HG02981 (cell line): Measurements from ENCODE around the gene DAZAP2.

Source experiments
- ATAC-seq: cut with Tn5 transposase; IDR thresholded peaks from one replicate; pipeline ENCODE4 v1.9.1; 2021; ENCODE audit warnings: mild to moderate bottlenecking, moderate library complexity; ENCODE audit not compliant: unreplicated experiment

DAZAP2 gene, protein sequence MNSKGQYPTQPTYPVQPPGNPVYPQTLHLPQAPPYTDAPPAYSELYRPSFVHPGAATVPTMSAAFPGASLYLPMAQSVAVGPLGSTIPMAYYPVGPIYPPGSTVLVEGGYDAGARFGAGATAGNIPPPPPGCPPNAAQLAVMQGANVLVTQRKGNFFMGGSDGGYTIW

DNA sequence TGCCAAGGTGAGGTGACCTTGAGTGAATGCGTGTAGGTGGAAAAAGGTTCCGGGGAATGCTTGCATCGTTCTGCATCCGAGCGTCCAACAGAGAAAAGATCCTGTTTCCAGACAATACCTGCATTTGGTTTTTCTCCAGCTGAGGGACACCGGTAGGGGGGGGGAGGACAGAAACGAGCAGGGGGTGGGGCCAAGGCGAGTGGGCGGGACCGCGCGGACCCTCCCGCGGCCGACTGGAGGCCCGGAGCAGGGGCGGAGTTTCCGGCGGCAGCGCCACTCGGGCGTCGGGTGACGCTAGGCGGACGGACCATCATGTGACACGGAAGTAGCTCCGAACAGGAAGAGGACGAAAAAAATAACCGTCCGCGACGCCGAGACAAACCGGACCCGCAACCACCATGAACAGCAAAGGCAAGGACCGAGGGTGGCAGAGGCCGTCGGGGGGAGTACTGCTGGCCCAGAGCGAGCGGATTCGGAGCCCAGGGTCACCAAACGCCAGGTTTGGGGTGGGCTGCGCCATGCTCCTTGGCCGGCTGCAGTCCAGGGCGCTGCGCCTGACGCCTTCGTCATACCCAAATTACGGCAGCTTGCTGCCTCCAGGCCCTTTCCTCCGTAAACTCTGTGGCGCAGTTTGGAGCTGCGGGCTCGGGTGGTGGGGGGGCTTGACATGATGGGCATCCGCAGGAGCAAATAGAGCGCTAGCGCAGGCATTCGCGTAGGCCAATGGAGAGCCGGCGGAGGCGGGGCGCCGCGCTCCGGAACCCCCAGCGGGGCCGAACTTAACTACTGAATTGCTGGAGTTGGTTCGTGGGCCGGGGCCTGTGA, at the start of gene DAZAP2:
Gene DAZAP2, plus strand, starts transcription at position 317 of the 825 bp plus-strand sequence. Its CDS starts 82 bp downstream, at position 399.
- ATAC-seq = peak; percentile 87

DNA sequence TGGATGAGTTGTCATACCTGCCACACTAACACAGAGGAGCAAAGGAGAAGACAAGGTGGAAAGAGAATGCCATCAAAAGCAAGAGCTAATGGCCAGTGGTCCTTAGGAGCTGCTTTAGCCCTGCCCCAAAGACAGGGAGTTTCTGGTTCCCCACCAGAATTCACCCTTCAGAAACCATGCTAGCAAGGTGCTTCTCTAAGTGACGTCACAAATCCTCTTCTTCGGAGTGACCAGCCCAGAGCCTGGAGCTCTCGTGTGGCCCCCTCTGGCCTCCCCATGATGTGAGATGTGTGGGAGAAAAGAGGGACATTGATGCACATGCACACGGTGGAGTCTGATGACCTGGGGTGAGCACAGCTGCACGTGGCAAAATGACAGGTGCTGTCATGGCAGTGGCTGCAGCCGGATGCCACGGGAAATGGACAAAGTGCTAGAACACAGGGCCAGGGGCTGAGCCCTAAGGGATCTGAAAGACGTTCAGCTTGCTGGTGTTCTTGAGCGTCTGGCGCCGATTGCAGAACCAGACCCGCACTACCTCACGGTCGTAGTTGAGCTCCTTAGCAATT, 48.8 kb upstream of the DAZAP2 start:
- ATAC-seq = no peak

DNA sequence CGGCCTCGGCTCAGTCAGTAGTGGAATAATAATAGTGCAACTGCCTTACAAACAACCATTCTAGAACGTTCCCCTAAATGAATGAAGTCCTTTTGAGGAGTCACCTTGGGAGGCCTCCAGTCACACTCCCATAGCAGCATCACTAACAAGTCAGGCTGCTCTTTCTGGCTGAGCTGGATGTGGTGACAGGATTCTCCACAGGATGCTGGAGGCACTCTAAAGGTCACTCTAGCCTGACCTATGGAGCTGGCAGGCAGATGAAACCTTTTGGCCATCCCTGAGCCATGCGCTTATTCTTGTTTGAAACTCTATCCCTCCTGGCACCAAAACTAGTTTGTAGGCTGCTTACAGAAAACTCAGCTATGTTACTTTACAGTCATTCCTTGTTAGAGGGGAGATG, 47.8 kb upstream of the DAZAP2 start:
- no peak for ATAC-seq

DNA sequence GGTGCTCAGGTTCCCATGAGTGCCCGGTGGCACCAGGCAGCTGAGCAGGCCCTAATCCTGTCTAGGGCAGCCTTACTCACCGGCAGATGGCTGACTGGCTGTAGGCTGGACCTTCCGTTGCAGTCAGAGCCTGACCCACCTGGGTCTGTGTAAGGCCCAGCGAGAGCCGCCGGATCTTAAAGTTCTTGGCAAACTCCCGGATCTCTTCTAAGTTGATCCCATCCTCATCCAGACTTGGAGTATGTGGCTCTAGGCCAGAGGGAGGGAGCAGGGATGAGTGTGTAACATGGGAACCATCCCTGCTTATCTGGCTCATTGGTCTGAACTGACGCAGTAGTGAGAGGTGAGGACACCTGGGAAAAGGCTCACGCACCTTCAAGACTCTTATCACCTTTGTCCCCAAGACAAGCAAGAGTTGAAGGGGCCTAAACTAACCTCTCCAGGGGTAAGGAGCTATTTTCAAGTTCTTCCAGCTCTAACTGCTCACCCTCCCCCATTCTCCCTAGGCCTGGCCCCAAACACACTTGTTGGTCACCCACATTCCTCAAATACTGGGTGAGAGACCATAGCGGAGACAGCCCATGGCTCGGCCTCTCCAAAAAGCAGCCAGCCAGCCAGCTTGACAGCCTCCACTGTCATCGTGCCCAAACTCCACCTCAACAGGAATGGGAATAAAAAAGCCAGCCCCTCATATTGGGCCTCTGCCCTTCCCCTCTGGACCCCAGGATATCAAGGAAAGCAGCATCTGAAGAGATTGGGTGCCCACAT, 46.9 kb upstream of the DAZAP2 start:
- ATAC-seq = no peak

DNA sequence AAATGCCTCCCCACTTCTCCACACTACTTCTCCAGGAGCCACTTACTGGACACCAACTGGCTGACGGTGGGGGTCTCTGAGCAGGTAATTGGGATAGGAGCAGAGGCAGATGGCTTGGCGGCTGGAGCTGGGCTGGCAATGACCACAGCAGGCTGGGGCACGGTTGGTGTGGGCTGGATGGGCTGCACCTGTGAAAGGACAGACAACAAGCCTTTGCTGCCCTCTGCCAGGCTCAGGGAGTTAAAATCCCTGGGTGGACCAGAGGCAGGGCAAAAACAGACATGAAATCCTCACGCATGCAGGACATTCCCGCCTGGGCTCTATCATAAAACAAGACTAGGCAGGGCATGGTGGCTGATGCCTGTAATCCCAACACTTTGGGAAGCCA, 46.3 kb upstream of the DAZAP2 start:
- no peak for ATAC-seq

DNA sequence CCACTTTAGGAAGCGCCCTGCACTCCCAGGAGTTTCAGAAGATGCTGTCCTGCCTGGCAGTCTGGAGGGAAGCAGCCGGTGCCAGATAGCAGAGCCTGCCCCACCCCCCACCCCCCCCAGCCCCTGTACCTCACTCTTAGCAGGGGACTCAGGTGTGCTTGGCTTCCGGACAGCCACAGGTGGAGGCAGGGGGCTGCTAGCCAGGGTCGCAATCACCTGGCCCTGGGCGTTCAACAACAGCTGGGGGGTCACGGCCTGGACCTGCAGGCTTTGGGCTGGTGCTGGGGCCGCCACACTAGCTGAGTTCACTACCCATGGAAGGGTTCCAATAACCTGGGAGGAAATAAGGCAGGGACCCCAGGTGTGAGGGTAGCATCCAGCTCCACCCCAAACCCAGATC, 42.8 kb upstream of the DAZAP2 start:
- ATAC-seq = no peak

DNA sequence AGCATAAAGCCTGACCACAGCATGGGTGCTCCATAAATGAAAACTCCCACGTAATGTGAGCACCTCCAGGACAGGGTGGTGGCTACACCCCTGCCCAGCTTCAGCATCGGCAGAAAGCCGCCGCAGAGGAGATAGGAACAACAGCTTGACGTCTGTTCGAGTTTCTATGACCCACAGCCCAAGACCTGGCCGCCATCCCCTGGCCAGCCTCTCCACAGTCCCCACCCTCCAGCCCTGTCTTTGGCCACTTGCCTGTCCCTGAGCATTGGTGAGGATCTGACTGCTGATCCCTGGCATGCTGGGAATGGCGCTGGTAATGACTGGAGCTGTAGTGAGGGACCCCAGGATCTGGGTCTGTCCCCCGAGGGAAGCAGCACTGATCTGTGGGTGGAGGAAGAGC, 42.1 kb upstream of the DAZAP2 start:
- ATAC-seq = no peak

DNA sequence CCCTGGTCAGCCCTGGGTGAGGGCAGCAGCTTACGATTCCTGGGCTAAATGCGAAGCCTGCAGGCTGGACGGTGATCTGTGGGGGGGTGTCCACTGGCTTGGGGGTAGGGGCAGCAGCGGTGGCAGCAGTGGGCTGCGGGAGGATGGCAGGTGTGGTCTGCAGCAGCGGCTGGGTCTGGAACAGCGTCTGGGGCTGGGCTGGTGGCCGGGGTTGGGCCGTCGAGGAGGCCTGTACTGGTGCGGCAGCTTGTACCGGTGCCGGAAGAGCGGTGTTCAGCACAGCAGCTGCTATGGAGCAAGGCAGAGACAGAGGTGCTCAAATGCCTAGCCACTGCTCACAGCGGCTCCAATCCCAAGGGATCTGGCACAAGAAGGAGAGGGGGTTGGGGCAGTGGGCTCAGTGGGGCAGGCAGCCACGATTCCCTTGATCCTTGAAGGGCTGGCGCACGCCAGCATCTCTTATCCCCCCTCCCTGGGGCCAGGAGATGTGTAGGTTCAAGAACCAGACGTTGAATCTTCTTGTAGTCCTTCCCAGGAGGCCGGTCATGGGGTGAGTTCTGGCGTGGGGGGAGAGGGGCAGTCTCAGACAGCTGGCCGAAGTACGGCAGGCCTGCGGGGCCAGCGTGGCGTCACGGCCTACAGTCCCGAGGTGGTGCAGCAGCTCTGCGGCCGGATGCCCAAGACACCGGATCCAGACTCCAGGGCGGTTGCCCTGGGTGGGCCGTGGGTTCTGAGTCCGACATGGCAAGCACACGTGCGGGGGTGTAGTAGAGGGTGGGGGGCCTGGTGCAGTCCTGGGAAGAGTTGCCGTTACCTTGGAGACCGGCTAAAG, 40.7 kb upstream of the DAZAP2 start:
- ATAC-seq = no peak

DNA sequence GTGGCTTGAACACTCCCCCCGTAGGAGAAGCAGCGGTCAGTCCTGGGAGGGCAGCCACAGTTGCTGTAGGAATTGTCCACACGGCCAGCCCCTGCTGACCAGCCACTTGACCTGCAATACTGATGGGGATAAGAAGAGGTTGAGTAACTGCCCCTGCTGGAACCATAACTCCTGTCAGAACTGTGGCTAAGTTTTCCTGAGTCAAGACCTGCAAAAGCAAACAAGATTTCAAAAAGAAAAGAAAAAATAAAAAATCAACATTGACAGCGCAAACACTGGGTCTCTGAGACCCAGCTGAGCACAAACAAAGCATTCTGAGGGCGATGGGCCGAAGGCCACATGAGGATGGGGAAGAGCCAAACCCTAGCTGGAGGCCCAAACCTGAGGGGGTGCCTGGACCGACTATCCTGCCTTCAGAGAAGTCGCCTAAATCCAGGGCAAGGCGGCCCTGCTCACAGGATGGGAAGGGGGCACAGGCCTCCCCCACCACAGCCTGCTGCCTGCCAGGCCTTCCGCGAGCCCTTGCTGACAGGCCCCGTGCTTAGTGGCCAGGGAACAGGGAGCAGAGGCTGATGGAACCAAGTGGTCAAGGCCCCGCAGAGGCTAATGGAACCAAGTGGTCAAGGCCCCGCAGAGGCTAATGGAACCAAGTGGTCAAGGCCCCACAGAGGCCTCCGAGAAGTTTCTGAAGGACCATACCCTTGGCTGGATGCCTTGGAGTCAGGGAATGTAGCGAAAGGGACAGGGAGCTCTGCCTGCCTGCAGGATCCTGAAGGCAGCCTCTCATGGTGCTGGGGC, 39.9 kb upstream of the DAZAP2 start:
- no peak for ATAC-seq

DNA sequence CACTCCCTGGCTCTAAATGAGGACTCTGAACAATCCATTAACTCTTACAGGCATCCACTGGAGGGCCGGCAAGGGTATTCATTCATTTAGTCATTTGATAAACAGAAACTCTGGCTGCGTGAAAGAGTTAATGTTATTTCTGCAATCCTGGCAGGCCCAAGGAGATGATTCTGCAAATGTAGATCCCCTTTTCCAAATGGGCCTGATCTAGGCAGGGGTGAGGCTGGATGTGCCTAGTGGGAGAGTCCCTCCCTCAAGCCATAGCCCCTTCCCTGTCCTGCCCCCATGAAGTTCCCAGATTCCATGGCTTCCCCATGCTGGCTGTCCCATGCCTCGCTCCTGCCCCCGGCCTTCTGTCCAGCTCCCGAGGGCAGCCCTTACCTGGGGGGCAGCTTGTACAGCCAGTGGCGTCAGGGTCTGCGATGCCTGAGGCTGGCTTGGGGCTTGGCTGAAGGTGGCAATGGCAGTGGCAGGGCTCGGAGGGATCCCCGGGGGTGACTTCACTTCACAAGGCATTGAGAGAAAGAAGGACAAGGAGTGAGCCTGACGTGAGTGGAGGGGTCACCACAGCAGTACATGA, 39.2 kb upstream of the DAZAP2 start:
- no peak for ATAC-seq

DNA sequence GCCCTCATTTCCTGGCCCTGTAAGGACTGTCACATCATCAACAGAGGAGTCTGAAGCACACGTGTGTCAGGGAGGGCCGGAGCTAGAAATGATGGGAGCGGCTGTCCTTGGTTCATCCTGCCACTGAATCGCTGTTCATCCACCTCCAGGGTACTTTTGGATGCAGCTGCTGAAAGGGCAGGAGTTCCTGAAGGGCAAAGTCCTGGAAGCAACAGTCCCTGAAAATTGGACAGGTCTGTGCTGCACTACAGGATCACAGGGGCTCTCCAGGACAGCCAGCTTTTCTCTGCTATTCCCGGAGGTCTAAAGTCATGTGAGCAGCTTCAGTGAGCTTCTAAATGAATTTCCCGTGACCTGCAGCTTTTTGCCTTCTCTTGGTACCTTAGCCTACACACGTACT, 38.5 kb upstream of the DAZAP2 start:
- no peak for ATAC-seq

DNA sequence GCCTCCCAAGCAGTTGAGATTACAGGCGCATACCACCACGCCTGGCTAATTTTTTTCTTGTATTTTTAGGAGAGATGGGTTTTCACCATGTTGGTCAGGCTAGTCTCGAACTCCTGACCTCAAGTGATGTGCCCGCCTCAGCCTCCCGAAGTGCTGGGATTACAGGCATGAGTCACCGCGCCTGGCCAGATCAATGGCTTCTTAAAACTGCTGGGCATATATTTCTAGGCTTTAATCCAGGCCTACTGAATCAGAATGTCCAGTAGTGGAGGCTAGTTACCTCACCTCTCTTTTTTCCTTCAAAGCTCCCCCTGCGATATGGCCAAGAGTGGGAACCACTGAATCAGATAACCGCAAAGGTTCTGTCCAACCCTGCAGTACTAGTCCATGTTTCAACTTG, 37.8 kb upstream of the DAZAP2 start:
- no peak for ATAC-seq

DNA sequence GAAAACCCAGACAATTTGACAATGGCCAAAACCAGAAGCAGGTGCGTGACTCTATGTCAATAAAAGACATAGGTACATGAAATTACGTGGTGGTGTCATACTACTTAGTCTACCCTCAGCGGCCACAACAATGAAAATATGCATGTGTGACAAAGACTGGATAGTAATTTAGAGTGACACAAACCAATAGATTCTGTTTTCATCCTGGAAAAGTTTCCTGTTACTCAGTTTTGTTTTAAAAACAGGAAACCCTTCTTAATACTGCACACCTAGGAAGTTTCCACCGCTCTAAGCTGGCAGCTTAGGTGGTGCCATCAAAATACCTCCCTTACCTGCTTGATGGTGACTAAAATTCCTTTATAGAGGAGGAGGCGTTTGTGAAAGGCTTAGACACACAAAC, 35.9 kb upstream of the DAZAP2 start:
- no peak for ATAC-seq

DNA sequence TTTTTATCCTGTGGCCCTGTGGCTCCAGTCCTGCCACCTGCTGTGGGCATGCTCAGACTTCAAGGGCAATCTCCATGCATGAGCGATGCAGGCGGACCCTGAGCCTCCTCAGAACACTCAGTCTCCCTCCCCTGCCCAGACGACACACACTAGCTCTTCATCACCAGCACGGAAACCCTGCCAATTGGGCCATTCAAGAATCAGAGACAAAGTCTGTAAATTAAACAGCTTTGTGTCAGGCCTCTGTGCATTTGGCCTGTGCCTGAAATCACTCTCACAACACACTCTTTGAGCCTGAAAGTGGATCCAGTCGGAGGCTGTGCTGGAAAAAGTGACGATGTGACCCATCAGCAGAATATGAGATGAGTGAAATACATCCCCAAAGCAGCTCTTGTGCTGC, 33.3 kb upstream of the DAZAP2 start:
- no peak for ATAC-seq

DNA sequence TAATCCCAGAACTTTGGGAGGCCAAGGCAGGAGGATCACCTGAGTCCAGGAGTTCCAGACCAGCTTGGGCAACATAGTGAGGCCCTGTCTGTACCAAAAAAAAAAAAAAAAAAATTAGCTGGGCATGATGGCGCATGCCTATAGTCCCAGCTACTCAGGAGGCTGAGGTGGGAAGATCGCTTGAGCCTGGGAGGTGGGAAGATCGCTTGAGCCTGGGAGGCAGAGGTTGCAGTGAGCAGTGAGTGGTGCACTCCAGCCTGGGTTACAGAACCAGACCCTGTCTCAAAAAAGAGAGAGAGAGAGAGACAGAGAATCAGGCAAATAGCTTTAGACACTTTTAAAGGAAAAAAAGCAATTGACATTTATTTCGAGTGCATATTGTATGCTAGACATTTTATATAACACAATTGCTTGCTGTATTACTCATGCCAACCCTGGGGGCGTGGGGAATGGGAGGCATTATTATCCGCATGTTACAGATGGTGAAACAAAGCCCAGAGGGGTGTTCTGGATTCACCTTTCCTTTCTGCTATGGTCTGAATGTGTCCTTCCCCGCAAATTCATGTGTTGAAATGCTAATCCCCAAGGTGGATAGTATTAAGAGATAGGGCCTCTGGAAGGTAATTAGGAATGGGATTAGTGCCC, 30.5 kb upstream of the DAZAP2 start:
- ATAC-seq = no peak

DNA sequence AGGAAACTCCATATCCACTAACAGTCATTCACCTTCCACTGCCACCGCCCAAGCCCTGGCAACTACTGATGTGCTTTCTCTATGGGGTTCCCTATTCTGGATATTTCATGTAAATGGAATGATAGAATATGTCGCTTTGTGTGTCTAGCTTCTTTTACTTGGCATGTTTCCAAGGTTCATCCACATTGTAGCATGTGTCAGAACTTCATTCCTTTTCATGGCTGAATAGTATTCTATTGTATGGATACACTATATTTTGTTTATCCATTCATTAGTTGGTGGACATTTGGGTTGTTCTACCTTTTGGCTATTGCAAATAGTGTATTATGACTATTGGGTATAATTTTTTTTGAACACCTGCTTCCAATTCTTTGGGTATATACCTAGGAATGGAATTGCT, 29.4 kb upstream of the DAZAP2 start:
- ATAC-seq = no peak

DNA sequence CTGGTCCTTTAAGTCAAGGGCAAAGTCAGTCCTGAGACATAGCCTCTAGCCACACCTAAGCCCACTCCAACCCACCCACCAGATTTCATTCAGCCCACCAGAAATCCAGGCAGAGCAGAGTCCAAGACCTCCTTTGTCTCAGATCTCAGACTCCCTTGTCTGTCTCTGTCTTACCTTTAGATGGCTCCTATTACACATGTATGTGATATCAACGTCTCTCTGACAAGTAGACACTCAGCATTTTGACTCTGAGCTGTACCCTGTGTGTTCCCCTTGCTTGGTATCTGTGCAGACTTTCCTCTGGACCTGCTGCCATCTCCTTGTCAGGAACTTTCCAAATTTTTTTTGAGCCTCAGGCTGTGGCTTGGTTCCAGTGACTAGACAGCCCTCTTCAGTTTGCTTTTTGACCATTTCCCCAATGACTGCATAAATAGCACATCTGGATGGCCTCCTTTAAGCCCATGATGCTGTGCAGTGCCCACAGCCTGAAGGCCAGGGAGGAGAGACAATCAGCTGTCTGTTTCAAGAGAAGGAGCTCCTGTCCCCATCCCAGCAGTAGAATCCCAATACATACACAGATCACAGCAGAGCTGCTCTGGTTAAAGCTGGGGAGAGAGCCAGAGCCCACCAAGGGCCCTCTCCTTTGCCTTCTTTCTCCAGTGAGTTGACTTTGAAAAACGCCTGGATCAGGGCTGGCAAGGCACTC, 27.8 kb upstream of the DAZAP2 start:
- ATAC-seq = no peak

DNA sequence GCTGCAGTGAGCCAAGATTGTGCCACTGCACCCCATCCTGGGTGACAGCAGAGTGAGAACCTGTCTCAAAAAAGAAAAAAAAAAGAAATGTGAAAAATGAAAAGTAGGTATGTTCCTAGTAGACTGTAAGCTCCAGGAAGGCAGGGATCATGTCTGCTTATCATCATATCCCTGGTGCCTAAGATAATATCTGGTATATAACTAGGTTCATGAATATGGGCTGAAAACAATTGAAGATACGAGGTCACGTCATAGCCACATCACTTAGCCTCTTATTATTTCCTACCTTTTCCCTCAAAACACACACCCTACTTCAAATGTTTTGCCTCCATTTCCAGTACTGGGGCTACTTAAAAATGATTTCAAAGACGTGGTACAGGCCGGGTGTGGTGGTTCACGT, 23.7 kb upstream of the DAZAP2 start:
- no peak for ATAC-seq

DNA sequence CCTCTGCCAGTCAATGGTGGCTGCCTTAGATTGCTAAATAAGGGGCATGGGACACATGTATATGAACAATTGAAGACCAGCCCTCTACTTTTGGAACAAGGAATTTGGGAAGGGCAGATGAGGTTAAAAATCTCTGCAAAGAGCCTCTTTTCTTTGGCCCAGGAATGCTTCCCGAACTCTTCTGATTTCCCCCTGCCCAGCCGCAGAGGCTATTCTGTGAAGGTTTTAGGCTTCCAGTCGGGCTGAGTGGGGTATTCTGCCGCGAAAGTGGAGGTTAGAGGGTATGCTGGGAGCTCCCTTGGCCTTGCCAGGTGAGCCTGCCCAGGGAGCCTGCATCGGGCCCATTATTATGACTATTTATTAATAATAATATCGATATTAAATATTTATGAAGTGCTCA, 22.0 kb upstream of the DAZAP2 start:
- ATAC-seq = no peak
